Smooth muscle cell (in vitro differentiated cells): Measurements from ENCODE around the gene GNA15. TPM values are rescaled to one million over a fixed set of nuclear protein-coding genes. Genes with fewer than 3 reads are reported as not detected.

Experiments
- DNase-seq: peaks from one replicate; lab custom pipeline; 2025; ENCODE audit not compliant: unreplicated experiment; lab: John Stamatoyannopoulos, UW
- H2AFZ ChIP-seq: fragments of 200-600 bp; sonication (generic); 2 replicates; pipeline ENCODE4 v1.6.0; 2016; ENCODE audit warnings: antibody characterized with exemption, low read depth, mild to moderate bottlenecking
- H3F3A ChIP-seq: fragments of 200-600 bp; sonication (generic); 2 replicates; pipeline ENCODE4 v1.6.0; 2017; ENCODE audit warnings: antibody characterized with exemption, low read depth
- H3K27ac ChIP-seq: fragments of 200-600 bp; sonication (generic); 2 replicates; pipeline ENCODE4 v1.5.1; 2016; ENCODE audit warnings: low read depth, mild to moderate bottlenecking
- H3K27me3 ChIP-seq: fragments of 200-600 bp; sonication (generic); 2 replicates; pipeline ENCODE4 v1.6.1; 2016; ENCODE audit warnings: low read depth, mild to moderate bottlenecking
- H3K36me3 ChIP-seq: fragments of 200-600 bp; sonication (generic); 2 replicates; pipeline ENCODE4 v1.5.1; 2016; ENCODE audit warnings: low read depth
- H3K4me1 ChIP-seq: fragments of 200-600 bp; sonication (generic); 2 replicates; pipeline ENCODE4 v1.5.1; 2016; ENCODE audit warnings: low read depth
- H3K4me2 ChIP-seq: fragments of 200-600 bp; sonication (generic); 2 replicates; pipeline ENCODE4 v1.6.0; 2016; ENCODE audit warnings: mild to moderate bottlenecking
- H3K4me3 ChIP-seq: fragments of 200-600 bp; sonication (generic); 2 replicates; pipeline ENCODE4 v1.5.1; 2016; ENCODE audit warnings: mild to moderate bottlenecking
- H3K79me2 ChIP-seq: fragments of 200-600 bp; sonication (generic); 2 replicates; pipeline ENCODE4 v1.6.0; 2016; ENCODE audit warnings: low read depth, mild to moderate bottlenecking
- H3K9ac ChIP-seq: fragments of 200-600 bp; sonication (generic); 2 replicates; pipeline ENCODE4 v1.6.0; 2016; ENCODE audit warnings: low read depth
- H3K9me3 ChIP-seq: fragments of 200-600 bp; sonication (generic); replicated peaks from 2 replicates; pipeline ENCODE4 v1.5.1; 2016; ENCODE audit warnings: low read depth
- H4K20me1 ChIP-seq: fragments of 200-600 bp; sonication (generic); 2 replicates; pipeline ENCODE4 v1.6.0; 2016; ENCODE audit warnings: low read depth
- WGBS: methylation state at CpG from one replicate; pipeline ENCODE4 v1.1.7; 2016; ENCODE audit warnings: low lambda C conversion rate; 5-methylcytosine and 5-hydroxymethylcytosine counted together
- polyA plus RNA-seq: library from polyadenylated mRNA; unstranded; fragments of >200 nt; fragmentation: Nextera tagmentation; extraction: Ambion mirVana; gene quantifications from 2 replicates; pipeline ENCODE4 v1.2.1, GENCODE V29; 2016
- total RNA-seq: library from RNA; depleted of rRNA; stranded (reverse); fragments of >200 nt; gene quantifications from 2 replicates; pipeline ENCODE4 v1.2.3, GENCODE V29; 2014
- TF ChIP-seq, protein P1 (sequence below): fragments of 200-600 bp; sonication (generic); IDR thresholded peaks from 2 replicates; pipeline ENCODE4 v1.5.1; 2017; ENCODE audit warnings: borderline replicate concordance, mild to moderate bottlenecking, antibody characterized with exemption; ENCODE audit not compliant: insufficient read depth, poor library complexity, severe bottlenecking

Gene GNA15
- total and polyA plus RNA-seq, 2 experiments from 2014 or later: 1.2 to 1.8 TPM

DNA sequence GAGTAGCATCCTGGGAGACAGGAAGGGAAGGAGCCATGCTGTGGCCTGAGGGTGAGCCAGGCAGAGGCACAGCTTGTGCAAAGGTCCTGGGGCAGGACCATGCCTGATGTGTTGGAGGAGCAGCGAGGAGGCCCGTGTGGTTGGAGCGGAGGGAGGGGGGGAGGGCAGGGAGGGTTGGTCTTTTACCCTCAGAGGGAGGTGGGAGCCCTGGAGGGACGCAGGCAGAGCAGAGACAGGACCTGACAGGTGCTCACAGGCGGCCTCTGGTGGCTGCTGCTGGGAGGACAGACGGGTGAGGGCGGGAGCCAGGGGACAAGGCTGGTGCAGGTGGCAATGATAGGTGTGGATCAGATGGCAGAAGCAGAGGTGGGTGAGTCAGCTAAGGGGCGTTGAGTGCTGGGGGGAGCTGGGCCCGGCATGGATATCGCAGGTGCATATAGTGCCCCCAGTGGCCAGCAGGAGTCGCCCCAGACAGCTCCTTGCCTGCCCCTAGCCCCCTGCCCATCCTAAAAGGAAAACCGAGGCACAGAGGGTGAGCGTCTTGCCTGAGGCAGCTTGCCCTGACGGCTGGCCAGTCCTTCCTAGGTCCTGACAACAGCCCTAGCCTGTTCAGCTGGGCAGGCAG lies 9.8 kb upstream of the GNA15 start:
- H2AFZ ChIP-seq: no peak overlapping the region
- H3K27ac ChIP-seq: no peak overlapping the region
- H3F3A ChIP-seq: no peaks in the 10 kb centered on the region
- H3K4me1 ChIP-seq: no peaks in the 10 kb centered on the region
- TF ChIP-seq, protein P1, sequence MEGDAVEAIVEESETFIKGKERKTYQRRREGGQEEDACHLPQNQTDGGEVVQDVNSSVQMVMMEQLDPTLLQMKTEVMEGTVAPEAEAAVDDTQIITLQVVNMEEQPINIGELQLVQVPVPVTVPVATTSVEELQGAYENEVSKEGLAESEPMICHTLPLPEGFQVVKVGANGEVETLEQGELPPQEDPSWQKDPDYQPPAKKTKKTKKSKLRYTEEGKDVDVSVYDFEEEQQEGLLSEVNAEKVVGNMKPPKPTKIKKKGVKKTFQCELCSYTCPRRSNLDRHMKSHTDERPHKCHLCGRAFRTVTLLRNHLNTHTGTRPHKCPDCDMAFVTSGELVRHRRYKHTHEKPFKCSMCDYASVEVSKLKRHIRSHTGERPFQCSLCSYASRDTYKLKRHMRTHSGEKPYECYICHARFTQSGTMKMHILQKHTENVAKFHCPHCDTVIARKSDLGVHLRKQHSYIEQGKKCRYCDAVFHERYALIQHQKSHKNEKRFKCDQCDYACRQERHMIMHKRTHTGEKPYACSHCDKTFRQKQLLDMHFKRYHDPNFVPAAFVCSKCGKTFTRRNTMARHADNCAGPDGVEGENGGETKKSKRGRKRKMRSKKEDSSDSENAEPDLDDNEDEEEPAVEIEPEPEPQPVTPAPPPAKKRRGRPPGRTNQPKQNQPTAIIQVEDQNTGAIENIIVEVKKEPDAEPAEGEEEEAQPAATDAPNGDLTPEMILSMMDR: peak; percentile 43
- no peak overlapping the region for H3K4me2 ChIP-seq
- no peaks in the 10 kb centered on the region for H3K79me2 ChIP-seq
- no peaks in the 10 kb centered on the region for H3K9me3 ChIP-seq
- H3K27me3 ChIP-seq: no peaks in the 10 kb centered on the region
- WGBS: 21% methylated on average over 13 of the region's 14 CpGs
- DNase-seq: no peak
- no peaks in the 10 kb centered on the region for H3K36me3 ChIP-seq
- no peak overlapping the region for H3K4me3 ChIP-seq
- H3K9ac ChIP-seq: no peak overlapping the region
- no peaks in the 10 kb centered on the region for H4K20me1 ChIP-seq

DNA sequence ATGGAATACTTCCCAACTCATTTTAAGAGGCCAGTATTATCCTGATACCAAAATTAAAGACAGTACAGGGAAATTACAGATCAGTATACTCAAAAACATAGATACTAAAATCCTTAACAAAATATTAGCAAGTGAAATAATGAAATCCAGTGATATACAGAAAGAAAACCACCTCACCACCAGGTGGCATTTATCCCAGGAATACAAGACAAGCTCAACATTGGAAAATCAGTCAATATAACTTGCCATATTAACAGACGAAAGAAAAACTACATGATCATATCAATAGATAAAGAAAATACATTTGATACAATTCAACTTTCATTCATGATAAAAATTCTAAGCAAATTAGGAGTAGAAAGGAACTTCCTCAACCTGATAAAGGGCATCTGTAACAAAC lies 6.7 kb upstream of the GNA15 start:
- Histone ChIP-seq H3K9me3 (no peaks in the 10 kb centered on the region), H3K4me3 (no peak overlapping the region), H3K79me2 (no peaks in the 10 kb centered on the region), H3K27ac (no peak overlapping the region), H3F3A (no peaks in the 10 kb centered on the region), H3K9ac (no peak overlapping the region), H3K36me3 (no peaks in the 10 kb centered on the region), H3K4me1 (no peaks in the 10 kb centered on the region), H3K27me3 (no peaks in the 10 kb centered on the region), H4K20me1 (no peaks in the 10 kb centered on the region), H3K4me2 (no peak overlapping the region), H2AFZ (no peak overlapping the region)
- no peak for DNase-seq
- 41% methylated on average over 1 of the region's 1 CpG for WGBS
- TF ChIP-seq, protein P1: peak; percentile 39

DNA sequence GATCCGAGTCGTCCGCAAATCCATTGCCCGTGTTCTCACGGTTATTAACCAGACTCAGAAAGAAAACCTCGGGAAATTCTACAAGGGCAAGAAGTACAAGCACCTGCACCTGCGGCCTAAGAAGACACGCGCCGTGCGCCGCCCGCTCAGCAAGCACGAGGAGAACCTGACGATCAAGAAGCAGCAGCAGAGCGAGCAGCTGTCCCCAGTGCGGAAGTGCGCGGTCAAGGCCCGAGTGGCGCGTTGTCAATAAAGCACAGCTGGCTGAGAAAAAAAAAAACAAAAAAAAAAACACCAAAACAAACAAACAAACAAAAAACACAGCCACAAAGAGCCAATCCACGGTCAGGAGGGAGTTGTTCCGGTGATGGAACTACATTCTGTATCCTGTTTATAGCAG lies 4.7 kb upstream of the GNA15 start:
- H3K4me2 ChIP-seq: no peak overlapping the region
- H4K20me1 ChIP-seq: no peaks in the 10 kb centered on the region
- TF ChIP-seq, protein P1: no peak
- H3F3A ChIP-seq: no peaks in the 10 kb centered on the region
- 97% methylated on average over 24 of the region's 24 CpGs for WGBS
- no peaks in the 10 kb centered on the region for H3K36me3 ChIP-seq
- H3K9me3 ChIP-seq: no peaks in the 10 kb centered on the region
- H3K79me2 ChIP-seq: no peaks in the 10 kb centered on the region
- H3K4me1 ChIP-seq: no peaks in the 10 kb centered on the region
- H3K4me3 ChIP-seq: no peak overlapping the region
- DNase-seq: no peak
- H3K27ac ChIP-seq: no peak overlapping the region
- H2AFZ ChIP-seq: no peak overlapping the region
- H3K9ac ChIP-seq: no peak overlapping the region
- H3K27me3 ChIP-seq: no peaks in the 10 kb centered on the region

DNA sequence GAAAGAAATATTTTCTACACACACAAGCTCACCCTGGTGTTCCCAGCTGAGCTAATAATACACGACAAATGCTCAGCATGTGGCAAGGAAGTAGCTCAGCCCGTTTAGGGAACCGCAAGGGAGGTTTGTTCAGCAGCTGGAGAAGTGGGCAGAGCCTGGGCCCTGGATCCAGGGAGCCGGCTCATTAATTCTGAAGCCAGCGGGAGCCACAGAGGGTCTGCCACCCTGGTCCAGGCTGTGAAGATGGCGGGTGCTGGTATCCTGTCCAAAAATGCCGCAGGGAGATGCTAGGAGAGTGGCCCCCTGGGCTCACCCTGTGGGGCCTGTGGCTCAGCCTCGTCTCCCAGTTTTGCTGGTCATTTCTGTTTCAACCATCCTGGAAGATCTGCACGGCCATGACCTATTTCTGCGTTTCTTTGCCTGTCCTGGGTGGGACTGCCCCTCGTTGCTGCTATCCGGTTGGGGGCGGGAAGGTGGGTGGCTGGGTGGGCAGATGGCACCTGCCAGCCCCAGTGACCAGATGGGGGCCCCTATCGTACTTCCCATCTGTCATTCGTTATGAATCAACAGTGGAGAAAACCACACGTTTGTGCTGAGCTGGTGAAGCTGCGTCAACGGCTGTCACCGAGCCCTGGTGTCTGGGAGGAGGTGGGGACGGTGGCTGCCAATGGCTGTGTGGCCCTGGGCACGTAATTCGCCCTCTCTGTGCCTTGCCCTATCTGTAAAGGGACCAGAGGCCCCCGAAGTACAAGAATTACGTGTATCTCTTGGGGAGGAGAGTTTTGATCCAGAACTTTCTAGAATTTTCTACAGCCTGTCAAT lies 2.7 kb upstream of the GNA15 start:
- TF ChIP-seq, protein P1: no peak
- H3K27ac ChIP-seq: no peak overlapping the region
- no peaks in the 10 kb centered on the region for H3K9me3 ChIP-seq
- H3K27me3 ChIP-seq: no peaks in the 10 kb centered on the region
- no peaks in the 10 kb centered on the region for H3K79me2 ChIP-seq
- no peaks in the 10 kb centered on the region for H3F3A ChIP-seq
- H3K9ac ChIP-seq: no peak overlapping the region
- DNase-seq: no peak
- no peak overlapping the region for H3K4me2 ChIP-seq
- no peak overlapping the region for H3K4me3 ChIP-seq
- no peaks in the 10 kb centered on the region for H4K20me1 ChIP-seq
- H3K36me3 ChIP-seq: no peaks in the 10 kb centered on the region
- no peak overlapping the region for H2AFZ ChIP-seq
- 77% methylated on average over 23 of the region's 24 CpGs for WGBS
- no peaks in the 10 kb centered on the region for H3K4me1 ChIP-seq
